GM18526 (cell line): ENCODE results near the gene PNMA6F.

Experiments
- POLR2A ChIP-seq: IDR thresholded peaks from 3 replicates; pipeline ENCODE4 v1.6.1; 2011; ENCODE audit not compliant: insufficient read length; ENCODE audit errors: extremely low read depth

Gene PNMA6F

DNA sequence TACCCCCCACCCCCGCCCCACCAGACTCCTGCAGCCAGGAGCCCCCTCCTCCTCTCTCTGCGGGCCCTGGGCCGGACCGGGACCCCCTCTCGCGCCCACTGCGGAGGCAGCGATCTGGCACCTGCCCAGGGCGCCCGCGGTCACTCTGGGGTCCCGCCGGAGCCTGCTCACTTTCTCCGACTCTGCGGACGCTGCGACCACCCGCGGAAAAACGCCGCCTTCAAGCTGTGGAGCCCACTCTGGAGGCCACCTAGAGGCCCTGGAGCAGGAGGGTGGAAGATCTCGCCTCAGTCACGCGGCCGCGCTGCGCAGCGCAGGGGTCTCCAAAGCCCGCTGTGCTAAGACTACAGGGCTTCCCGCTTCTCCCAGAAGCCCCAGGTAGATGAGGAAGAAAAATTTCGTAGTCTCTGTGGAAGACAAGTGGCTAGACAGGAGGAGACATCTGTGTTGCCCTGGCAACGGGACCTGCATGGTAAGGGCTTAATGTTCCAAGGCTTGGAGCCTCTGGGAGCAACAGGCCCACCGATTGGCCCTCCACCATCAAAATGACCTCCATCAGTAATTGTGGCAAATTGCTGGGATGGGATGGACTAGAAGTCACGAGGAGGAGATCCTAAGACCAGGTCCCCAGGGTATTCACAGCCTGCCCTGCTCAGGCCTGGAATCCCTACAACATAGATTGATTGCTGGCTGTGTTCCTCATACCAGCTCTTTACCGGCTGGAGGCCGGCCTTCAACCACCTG, at the start of gene PNMA6F:
Gene PNMA6F, minus strand, starts transcription at position 387 of the 744 bp plus-strand sequence. CDS start 1,093 bp downstream, outside the sequence.
- no peak for TF ChIP-seq POLR2A

DNA sequence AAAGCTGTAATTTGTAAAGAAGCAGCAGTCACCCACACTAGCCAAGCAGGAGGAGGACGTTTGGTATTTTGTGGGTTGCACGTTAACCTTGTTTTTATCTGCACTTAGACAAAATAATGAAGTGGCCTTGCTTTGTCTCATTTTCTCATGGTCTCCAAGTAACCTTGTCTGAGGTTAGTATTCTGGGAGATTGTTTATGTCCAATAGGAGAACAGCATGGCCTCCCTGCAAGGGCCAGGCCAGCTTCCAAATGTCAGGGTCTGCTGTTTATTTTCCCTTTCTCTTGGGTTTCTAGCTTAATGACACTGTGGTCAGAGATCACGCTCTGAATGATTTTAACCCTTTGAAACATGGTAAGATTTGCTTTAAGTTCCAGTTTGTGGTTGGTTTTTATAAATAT, 49.7 kb upstream of the PNMA6F start:
- TF ChIP-seq POLR2A = no peak

DNA sequence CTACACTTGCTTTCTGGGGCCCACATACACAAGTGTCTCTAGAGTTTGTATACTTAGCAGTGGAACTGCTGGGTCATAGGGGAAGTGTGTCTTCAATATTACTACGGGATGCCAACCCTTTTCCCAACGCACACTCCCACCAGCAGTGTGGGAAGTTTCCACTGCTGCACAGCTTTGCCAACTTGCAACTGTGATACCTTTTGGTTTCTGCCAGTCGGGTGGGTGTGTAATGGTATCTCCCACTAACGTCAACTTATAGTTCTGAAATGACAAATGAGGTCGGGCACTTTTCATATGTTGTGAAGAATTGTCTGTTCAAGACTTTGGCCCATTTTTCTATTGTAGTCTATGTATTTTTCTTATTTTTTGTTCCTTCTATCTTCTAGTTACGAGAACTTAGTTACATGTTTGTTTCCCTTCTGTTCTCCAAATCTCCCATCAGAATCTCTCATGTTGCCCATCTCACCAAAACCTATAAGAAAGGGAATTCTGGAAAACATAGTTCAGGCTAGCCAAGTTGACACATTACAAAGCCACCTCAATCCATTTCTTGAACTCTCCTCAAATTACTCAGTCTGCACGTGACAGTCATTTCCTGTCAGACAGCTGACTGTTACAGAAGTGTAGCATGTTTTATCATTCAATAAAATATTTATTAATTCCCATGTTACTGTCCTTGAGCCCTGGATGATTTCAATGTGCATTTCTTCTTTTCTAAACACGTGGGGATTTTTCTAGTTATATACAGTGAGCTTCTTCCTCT, 48.9 kb upstream of the PNMA6F start:
- no peak for TF ChIP-seq POLR2A

DNA sequence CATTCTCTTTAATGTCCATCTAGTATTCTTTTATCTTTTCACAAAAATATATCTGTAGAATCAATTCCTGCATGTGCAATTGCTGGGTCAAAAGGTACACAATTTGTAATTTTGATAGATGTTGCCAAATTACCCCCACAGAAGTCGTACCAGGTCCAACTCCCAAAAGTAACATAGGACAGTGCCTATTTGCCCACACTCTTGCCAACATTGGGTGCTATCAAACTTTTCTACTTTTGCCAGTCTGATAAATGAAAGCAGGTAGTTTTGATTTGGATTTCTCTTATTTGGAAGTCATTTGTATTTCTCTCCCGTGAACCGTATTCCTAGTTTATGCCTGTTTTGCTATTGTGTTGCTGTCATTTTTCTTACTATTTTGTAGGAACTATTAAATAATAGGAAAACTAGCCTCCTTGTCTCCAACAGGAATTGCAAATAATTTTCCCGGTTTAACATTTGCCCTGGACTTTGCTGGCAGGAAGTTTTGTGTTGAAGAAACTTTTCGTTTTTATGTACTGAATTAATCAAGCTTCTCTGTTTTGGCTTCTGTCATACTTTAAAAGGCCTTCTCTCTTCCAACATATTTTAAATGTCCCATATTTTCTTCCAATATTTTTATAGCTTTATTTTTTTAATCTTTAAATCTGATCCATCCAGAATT, 45.4 kb upstream of the PNMA6F start:
- no peak for TF ChIP-seq POLR2A

DNA sequence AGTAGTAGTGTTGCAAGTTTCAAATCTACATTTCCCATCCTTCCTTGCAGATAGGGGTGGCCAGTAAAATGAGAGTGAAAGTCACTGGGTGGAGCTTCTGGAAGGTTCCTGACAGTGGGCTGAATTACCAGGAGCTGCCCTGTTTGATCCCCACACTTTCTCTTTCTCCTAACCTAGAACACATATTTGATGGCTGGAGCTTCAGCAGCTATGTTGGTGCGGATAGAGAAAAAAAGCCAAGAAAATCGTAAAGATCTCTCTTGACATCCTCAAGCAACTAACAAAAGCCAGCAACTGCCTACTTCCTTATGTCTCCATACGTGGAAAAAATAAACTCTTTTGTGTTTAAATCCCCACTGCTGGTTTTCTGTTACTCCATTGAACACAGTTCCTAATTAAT, 44.6 kb upstream of the PNMA6F start:
- TF ChIP-seq POLR2A = no peak

DNA sequence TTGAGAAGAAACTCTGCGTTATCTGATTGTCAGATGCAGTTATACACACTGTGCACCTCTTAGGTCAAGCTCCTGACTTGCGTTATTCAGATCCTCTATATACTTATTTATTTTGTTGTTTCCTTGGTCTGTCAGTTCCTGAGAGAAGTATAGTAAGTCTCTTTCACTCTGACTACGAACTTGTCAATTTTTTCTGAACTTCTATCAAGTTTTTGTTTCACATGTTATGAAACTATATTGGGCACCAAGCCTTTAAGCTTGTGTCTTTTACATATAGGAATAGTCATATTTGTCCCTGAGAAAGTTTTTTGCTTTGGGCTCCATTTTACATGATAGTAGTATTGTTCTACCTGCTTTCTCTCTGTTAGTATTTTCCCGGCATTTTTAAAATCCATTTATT, 44.1 kb upstream of the PNMA6F start:
- no peak for TF ChIP-seq POLR2A

DNA sequence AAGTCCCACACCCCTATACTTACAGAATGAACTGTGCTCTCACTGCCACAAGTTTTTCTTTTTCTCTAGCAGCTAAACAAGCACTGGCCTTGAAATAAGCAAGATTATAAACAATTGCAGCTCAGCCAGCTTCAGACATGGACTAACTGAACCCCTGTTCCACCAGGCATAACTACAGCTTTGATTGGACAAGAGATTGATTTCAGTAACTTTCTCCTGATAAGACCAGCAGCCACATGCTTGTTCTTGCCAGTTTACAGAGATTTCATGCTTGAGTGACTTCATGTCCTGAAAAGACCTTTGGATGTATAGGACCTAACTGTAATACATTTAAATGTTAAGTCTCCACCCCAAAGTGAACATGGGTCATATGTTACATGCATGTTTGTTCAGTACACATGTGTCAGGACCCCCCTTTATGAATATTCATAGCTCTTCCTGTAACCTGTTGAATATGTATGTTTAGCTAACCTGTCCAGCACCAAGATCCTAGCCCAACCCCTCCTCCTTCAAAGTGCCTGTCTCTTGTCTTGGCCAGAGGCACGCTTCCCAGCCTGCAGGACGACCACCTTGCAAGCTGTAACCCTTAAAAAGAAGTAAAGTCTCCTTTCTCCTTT, 40.3 kb upstream of the PNMA6F start:
- TF ChIP-seq POLR2A = no peak

DNA sequence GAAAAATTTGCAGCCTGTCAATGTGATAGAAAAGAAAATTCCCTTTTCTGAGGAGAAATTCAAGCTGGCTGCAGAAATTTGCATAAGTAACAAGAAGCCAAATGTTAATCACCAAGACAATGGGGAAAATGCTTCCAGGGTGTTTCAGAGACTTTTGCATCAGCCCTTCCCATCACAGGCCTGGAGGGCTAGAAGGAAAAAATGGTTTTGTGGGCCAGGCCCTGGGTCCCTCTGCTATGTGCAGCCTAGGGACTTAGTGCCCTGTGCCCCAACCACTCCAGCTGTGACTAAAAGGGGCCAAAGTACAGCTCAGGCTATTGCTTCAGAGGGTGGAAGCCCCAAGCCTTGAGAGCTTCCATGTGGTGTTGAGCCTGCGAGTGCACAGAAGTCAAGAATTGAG, 36.3 kb upstream of the PNMA6F start:
- no peak for TF ChIP-seq POLR2A

DNA sequence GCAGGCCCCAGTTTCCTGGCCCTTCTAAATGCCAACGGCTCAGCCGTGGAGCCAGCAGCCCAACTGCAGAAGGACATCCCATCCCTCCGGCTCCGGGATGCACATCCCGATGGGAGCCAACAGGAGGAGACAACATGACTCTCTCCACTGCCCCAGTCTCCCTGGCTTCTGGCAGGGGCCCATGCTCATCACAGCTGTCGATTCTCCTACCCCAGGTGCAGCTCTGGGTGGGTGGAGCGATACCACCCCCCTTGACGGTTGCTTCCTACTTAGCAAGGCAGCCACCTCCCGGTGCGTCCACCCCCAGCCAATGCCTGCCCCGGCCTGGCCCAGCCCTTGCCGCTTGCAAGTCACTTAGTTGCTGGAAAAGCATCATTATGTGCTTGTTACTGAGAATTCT, 31.8 kb upstream of the PNMA6F start:
- TF ChIP-seq POLR2A = no peak

DNA sequence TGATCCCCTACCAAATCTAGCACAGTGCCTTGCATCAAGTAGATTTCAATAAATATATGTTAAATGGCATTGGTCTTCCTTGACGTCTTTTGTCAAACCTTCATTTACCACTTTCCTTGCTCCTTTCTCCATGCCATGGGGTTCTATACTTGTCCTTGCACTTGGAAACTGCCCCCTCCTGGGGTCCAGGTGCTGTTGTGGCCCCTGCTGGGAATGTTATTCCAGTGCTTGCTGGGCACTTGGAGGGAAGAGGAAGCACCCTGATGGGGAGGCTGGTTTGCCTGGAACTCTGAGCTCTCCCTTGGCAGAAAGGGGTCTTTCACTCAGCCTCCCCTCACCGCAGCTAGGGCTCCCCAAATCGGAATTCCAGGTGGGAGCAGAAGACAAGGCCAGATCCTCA, 31.3 kb upstream of the PNMA6F start:
- TF ChIP-seq POLR2A = no peak

DNA sequence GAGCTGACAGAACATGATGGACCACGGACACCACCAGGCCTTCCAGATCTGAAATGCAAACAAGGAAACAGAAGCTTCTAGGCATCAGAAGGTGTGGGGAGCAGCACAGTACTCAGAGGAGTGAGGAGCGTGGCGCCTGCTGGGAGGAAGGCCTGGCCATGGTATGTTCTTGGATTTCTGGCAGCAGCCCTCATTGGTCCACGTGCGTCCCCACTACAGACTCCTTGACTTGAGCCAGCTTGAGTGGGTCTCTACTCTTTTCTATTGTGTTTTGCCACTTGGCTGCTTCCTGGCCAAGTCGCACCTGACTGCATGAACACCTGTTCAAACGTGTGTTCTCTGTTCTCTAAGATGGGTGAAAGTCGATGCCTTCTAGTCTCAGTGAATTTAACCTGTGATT, 30.4 kb upstream of the PNMA6F start:
- no peak for TF ChIP-seq POLR2A

DNA sequence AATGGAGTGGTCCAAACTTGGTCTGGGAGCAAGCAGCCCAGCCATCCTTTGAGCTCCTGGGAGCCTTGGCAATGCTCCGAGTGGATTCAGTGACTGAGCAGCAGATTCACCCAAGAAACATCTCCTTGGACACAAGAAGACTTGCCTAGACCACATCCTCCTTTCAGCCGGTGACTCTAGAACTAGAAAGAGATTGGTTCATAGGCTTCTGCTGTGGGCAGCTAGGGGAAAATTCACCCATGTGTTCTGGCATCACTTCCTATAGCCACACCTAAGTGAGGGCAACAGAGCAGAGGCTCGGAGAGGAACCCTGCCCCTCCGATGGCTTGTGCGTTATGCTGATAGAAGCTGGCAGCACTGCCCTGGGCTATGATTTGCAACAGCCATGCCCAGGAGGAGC, 28.4 kb upstream of the PNMA6F start:
- TF ChIP-seq POLR2A = no peak

DNA sequence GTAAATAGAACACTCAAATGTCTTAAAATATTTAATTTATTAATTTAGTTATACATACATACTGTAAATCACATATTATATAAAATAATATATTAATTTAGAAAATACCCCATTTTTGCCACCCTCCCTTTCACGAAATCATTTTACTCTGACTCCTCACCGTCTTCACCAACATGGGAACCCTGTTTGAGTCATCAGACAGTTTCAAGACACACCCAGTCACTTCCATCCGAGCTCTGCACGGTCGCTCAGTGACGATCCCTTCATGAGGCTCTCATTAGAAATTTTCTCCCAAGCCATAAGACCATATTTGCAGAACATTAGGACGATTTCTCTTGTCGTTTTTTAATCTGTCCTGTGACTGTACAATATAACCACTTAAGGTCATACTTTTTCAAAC, 26.9 kb upstream of the PNMA6F start:
- TF ChIP-seq POLR2A = no peak

DNA sequence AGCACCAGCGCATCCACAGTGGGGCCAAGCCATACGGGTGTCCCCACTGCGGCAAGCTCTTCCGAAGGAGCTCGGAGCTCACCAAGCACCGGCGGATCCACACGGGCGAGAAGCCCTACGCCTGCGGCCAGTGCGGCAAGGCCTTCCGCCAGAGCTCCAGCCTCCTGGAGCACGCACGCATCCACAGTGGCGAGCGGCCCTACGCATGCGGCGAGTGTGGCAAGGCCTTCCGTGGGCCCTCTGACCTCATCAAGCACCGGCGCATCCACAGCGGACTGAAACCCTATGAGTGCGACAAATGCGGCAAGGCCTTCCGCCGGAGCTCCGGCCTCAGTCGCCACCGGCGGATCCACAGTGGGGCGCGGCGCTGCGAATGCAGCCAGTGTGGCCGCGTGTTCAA, 26.0 kb upstream of the PNMA6F start:
- no peak for TF ChIP-seq POLR2A

DNA sequence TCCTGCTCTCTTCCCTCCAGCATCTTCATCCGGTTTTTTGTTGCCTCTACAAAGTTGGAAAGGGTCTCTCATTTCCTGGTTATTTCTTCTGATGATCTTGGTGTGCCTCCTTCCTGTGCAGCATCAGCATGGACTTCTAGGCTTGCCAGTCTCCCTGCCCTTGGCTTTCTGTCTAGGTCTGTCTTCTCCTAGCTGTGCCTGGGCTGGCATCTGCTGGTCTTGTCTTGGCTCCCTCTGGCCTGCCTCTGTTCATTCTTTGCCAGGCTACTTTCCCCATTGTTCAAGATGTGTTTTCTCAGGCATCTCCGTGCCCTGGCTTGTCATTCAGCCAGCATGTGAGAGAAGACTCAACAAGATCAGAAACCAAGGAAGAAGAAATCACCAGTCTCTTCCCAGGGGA, 22.1 kb upstream of the PNMA6F start:
- no peak for TF ChIP-seq POLR2A
